Stimulated activated CD8-positive, alpha-beta memory T cell treated with anti-CD3 and anti-CD28 coated beads, Interleukin-4, amount 100 ng/mL, for 4 hours (primary cell): ENCODE data around the gene ENOX1.

Source experiments
- DNase-seq, 2 donors: peaks; one replicate each; pipeline ENCODE4 v3.0.0-alpha.2; 2020; ENCODE audit warnings: low read depth in 2 of 2, low spot score in 1 of 2

The ENOX1 gene

DNA sequence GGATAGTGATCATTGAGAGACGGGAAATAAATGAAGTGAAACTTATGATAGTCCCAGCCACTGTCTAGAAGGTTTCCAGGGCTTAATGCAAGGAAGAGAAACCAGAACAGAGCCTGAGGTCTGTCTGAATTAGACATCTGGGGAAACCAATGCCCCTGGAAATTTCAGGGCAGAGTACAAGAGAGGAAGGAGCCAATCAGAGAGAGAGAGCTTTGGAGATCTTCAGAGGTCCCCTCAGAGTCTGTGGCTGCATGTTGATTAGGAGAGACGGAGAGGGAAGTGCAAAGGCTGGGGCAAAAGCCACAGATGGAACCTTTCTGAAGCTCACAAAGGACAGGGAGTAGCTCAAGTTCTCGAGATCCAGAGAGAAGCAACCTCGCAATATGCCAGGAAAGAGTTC is 385.4 kb downstream of the ENOX1 start:
- DNase-seq, result no peak

DNA sequence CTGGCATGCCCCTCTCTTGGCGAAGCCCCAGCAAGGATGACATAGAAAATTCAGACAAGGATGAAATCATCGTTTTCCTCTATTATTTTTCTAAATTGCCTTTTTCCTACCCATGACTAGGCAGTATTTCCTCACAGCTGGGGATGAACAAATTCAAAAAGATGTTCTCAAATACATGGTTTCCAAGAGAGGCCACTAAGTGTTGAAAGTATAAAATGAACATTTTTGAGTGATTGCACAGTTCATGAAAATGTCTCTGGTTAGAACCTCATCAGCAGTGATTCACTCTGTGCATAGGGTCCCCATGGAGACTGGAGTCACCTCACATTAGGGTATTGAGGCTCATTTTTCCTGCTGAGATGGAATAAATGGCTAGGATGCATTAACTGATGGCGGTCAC is 389.7 kb downstream of the ENOX1 start:
- no peak for DNase-seq

DNA sequence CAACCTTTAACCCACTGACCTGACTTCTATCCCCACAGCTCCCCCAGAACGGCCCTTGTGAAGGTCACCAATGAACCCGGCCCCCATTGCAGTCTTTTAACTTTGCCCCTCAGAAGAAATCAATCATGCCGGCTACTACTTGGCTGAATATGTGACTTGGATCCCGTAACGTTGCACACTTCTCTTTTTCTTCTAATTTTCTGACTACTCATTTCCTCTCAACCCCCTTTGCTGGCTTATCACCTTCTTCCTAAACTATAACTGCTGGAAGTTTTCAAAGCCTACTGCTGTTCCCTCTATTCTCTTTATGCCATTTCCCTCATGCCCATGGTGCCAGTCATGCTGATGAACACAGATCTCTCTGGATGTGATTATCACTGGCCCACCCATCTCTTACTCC is 395.7 kb downstream of the ENOX1 start:
- DNase-seq, result no peak

DNA sequence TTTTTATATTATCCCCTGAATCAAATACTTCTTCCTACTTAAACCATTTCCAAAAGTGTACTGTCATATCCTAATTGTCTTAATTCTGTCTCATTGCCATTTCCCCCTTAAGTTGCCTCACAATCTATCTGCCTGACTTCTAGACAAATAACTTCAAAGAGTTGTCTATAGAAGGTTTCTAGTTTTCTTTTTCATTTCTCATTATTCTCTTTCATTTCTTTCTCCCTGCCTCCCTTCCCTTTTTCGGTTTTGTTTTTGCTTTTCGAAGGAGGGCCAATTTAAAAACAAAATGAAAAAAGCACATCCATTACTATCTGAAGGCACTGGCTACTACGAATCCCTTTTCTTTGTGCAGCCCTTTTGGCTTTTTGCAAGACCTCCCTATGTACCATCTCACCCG is 396.2 kb downstream of the ENOX1 start:
- no peak for DNase-seq

DNA sequence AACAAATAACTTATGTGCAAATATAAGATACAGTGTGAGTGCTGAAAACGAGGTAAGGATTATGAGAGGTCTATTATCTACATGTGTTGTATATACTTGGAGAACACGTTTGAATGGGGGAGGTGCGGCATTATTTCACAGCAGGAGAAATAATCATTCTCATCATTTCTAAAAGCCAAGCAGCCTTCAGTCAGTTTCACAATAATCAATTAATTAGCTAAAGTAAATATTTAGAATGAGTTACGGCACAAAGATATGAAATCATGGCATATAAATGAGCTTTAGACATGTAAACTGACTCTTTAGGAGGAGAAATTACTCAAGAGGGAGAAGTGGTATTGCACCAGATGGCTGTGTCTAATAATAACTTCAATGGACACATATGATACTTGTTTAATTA is 396.8 kb downstream of the ENOX1 start:
- DNase-seq, result no peak

DNA sequence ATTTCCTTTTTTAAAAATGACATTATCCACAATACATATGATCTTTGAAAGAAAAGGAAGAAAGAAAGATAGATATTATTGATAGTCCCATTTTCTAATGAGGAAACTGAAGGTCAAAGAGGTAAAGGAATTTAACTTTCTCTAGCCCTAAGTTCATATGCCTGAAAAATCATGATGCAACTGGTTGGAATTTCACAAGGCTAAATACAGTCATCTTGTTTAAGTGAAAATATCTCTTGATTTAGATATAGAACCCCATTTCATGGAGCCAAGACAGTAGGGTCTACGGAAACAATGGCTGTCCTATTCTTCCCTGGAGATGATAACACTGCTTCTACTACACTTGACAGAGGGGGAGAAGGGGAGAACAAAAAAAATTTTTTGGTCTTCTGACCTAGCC is 397.2 kb downstream of the ENOX1 start:
- no peak for DNase-seq

DNA sequence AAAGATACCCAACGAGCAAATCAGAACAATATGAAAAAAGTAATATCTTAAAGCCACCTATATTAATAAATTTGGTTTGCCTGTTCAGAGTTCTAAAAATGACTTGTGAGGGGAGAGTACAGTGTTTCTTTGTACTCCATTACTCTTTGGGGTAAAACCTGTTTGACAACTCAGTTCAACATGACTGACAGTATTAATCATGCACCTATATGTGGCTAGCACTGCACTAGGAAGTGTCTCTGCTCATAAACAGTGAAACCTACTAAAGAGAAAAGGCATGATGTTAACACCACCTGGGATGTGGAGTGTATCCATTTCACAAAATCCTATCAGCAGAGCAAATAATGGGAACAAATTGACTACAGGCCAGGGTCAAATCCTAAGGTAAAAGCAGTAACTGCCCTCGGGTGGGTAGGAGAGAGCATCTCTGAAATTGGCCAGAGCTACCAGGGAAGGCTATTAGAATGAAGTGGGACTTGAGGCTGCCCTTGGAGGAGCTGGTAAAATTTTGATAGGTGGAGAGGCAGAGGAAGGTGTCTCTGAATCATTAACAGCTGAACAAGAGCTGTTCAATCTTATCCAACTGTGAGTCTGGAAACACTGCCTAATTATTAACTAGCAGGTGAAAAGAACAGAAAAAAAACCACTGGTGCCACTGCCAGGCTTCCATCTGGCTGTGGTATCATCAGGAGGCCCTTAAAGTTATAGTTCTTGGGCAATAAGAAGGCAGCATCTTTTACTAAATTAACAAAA is 398.3 kb downstream of the ENOX1 start:
- DNase-seq, result no peak

DNA sequence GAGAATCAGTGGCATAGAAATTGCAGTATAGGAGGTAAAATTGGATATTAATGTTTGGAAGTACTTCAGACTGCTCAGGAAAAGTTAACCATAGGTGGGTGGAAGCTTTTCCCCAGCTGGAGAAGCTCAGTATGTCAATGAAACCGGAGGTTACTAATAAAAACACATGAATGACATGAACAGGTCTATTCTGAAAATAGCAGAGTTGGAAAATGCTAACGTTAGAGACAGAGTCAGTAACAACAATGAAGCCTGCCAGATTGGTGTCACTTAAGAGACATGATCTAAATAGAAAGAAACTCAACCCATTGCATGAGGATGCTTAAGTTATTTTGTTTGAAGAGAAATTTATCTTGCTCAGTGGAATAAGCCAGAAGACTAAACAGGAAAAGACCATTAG is 398.9 kb downstream of the ENOX1 start:
- no peak for DNase-seq

DNA sequence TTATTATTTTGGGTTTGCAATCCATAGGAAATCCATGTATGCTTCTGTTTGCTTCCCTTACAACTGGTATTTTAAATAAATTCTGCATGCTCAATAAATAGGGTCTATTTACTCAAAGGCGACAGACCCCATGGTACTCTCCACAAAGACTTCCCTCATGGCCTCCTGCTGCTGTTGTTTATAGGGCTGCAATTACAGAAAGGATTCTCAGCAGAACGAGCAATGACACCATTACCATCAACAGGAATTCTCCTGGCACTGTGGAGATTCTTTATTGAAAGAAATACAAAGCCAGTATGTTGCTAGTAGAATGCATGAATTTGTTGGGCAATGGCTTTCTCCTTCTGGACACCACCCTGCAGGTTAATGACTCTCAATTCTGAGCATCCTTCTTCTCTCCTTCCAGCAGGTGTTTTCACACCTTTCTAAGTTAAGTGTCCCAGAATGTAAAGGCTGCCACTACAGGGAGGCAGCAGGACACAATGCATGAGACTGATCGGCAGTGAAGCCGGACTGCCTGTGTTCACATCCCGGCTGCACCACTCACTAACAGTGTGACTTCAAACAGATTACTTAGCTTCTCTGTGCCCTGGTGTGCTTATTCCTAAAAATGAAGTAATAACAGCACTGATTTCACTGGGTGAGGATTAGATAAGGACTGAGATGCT is 403.1 kb downstream of the ENOX1 start:
- DNase-seq, result no peak

DNA sequence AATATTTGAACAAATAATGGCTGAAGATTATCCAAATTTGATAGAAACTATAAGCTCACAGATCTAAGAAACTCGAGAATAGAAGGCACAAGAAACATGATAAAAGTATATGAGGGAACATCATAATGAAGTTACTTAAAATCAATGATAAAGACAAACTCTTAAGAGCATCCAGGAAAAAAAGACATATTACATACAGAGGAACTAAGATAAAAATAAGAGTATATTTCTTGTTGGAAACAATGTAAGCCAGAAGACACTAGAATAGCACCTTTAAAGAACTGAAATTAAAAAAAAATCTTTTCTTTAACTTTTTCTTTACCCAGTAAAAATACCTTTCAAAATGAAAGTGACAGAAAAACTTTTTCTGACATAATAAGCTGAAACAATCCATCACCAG is 407.0 kb downstream of the ENOX1 start:
- no peak for DNase-seq

DNA sequence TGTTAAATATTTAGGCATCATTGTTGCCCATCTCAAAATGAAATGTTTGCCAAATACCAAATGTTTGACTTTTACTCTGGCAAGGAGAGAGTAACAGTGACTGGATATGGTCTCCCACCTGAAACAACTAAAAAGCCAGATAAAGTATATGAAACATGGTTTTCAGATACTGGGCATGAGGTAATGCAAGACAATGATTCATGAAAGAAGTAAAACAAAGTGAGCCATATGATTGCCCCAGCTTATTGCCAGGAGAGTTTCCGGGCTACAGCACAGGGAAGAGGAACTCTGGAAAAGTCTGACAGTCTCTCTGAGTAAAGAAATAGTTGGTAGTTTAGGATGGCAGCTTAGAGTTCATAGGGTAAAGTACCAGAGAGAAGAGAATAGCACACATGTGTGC is 408.8 kb downstream of the ENOX1 start:
- DNase-seq, result no peak

DNA sequence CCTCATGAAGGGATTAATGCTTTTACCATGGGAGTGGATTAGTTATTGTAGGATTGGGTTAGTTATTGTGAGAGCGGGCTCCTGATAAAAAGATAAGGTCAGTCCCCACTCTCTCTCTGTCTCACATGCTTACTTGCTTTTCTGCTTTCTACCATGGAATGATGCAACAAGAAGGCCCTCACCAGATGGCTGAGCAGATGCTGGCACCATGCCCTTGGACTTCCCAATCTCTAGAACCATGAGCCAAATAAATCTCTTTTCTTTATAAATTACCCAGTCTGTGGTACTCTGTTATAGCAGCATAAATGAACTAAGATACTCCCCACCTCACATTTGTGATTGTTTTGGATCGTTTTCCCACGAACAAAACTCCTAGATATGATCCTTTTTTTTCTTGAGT is 409.6 kb downstream of the ENOX1 start:
- no peak for DNase-seq

DNA sequence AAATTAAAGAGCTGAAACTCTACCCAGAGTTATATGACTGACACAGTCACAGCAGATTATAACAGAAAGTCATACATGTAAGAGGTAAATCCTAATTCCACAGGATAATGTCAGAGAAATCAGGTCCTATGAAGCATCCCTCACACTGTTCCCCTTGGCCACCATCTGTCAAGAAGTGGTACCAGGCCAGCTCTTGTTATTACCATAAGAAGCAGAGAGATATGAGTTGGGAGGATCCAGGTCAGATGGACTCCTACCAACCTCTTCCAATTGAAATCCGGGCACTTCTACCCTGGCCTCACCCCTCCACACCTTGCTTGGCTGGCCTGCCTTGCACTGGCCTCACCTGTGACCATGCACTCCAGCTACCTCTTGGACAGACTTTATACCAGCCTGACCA is 410.2 kb downstream of the ENOX1 start:
- no peak for DNase-seq

DNA sequence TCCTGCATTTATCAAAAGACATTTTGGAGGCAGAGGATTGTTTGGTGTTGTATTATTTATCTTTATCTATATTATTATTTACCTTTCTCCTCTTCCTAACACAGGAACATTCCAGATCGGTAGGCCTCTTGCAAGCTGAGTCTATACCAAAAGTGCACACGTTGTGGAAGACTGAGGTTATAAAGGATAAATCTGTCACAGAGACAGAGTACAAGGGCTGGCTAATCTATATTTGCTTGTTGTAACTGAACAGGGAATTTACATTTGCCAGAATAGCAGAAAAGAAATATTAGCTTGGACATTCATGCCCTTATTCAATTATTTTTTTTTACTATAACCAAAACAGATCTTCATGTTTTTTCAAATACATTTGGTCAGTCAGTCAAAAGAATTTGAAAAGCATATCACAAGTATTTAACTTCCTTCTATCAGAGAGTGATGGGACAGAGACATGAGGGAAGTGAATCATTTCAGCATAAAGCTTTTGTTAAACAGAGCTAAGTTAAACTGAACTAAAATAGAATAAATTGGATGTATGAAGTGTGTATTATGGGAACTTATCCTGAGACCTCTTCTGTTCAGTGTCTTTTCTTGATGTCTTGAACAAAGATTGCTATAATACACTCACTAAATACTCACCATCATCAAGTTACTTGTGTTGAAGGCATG is 410.8 kb downstream of the ENOX1 start:
- no peak for DNase-seq

DNA sequence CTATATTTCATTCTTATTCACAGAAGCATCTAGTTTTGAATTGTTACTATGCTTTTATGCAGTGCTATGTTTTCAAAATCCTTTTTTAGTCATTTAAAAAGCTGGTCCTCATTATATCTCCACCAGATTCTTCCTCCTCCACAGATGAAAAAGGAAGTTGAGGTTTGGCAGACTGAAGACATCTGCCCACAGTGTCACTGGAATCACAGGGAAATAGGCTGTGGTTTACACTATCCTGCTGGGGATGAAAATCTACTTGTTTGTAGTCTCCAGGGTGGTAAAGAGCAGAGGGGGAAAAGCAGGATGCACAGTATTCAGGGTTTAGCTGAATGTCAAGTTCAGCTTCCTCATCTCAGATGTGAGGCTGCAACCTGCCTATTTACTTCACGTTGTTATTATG is 412.2 kb downstream of the ENOX1 start:
- DNase-seq, result no peak

DNA sequence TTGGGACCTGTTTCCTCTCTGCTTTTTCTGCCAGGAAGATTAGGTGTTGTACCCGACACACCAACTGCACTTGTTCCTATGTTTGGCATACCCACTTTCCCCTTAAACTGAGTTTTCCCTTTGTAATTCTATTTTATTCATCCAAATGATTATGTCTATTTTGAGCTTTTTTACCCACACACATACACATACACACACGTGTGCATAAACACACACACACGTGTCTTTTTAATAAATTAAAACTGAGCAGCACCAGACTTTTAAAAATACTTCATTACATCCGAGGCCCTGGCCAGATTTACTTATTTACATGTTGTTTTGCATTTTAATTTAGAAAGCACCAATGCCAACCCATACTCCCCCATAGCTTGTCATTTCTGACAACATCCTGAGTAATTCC is 413.4 kb downstream of the ENOX1 start:
- DNase-seq, result no peak

DNA sequence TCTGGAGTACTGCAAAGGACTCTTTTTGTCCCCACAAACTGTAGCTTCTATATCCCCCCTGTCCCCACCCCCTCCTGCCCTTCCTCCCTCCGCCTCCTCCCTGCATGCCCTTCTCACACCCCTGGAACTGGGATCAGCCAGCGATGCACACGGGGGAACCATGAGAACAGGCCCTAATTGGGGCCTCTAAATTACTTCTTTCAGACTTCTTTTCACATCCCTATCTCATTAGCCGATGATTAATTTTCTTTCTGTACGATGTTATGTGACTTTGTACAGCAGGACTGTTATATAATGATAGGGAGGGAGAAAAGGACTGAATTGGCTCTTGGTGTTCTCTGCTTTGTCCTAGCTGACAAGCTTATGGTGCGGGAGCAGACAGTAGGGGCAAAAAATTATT is 415.9 kb downstream of the ENOX1 start:
- no peak for DNase-seq

DNA sequence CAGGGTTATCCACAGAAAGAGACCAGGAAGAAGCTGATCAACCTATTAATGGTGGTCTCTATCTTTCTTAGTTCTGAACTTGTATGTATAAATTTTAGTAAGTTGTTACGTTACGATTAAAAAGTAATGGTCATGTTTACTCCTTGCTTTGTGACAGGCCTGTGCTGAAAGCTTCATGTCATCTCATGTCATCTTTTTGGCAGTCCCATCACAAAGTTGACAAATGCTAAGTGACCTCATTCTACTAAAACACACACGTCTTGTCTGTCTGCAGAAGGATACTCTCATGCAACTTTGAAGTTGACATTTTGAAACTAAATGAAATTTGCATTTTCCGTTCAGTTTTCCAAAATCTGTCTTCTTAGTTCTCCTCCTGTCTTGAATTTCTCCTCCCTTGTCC is 417.5 kb downstream of the ENOX1 start:
- no peak for DNase-seq

DNA sequence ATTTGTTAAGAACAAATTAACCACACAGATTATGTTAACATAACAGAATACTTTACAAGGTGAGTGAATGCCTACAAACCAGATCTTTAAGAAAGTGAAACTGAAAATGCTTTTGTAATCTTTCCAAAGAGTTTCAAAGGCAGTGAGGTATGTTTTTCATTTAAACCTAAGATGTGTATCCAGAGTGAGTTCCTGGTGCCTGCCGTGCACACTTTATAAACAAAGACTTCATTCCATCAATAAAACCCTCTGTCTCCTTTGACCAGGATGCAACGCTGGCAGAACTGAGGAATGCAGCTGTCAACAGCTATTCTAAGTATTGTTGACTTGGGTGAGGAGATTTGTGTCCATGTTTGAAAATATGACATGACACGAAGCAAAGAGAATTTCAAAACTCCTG is 418.8 kb downstream of the ENOX1 start:
- no peak for DNase-seq

DNA sequence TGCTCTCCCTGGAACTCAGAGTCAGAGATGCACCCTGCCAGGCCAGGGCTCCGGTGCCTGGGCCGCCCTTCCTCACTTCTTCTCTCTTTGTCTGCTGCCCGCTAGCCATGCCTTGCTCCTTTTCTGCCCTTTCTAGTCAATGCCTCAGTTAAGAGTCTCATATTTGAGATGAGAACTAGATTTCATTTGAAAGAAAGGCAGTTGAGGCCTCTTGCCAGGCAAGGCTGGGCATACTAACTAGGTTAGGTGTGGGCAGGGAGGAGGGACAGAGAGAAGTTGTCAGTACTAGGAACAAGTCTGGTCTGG is 421.8 kb downstream of the ENOX1 start:
- no peak for DNase-seq

DNA sequence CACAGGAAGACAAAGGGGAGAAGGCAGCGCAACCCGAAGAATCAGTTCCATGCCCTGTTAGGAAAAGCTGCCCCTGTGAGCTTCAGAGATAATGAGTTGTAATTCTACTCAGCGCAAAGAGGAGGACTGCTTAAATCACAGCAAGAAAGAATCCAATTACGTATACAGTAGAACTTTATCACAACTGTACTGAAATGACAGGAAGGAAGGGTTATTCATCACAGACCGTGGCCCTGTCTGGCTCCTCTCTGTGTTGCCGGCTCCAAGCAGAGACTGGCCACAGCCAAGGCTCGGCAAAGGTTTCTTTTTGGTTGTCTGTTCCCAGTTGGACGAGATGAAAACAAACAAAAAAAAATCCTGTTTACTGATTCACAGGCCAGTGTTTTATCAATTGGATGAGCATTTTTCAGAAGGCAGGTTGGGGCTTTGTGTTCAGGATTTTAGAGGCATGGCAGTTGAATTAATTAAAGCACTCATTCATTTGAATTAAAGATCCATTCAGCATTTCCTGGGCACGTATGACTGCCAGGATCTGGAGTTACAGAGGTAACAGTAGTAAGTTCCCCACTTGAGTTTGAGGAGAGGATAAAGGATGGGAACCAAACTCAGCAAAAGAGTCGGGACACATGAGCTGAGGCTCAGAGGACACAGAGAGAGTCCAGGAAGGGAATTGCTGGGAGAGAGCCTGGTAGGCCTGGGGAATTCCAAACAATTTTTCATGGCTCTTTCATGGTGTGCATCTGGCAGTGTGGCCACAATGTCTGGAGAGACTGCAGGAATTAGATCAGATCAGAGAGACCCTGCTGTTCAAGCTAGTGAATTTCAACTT is 422.3 kb downstream of the ENOX1 start:
- DNase-seq, result no peak
